HEK293T (cell line): ENCODE measurements around the gene VDR.

Experiments used
- CTCF ChIA-PET: fragments of 350-600 bp; formaldehyde crosslinking; extraction: SDS; loops from one replicate; lab custom pipeline; 2021; ENCODE audit warnings: antibody characterized with exemption, inconsistent platforms; lab: Yijun Ruan, JAX
- POLR2A ChIA-PET: fragments of 350-600 bp; formaldehyde crosslinking; extraction: SDS; loops from one replicate; lab custom pipeline; 2020; ENCODE audit warnings: antibody characterized with exemption, inconsistent platforms; lab: Yijun Ruan, JAX
- DNase-seq: peaks from one replicate; pipeline ENCODE4 v3.0.0; 2012; ENCODE audit warnings: mixed read lengths; ENCODE audit errors: extremely low spot score
- ARNT ChIP-seq: fragments of 450-650 bp; IDR thresholded peaks from 2 replicates; pipeline ENCODE4 v1.6.1; 2017; ENCODE audit warnings: mild to moderate bottlenecking
- BHLHE40 ChIP-seq: fragments of 450-650 bp; IDR thresholded peaks from 2 replicates; pipeline ENCODE4 v1.6.1; 2016; ENCODE audit warnings: mild to moderate bottlenecking, moderate library complexity, borderline replicate concordance
- CTBP1 ChIP-seq: fragments of 450-650 bp; IDR thresholded peaks from 2 replicates; pipeline ENCODE4 v1.6.1; 2016; ENCODE audit warnings: borderline replicate concordance
- ELF4 ChIP-seq: fragments of 450-650 bp; IDR thresholded peaks from 2 replicates; pipeline ENCODE4 v1.6.1; 2017; ENCODE audit warnings: antibody characterized with exemption
- FOXA1 ChIP-seq: fragments of 450-650 bp; IDR thresholded peaks from 2 replicates; pipeline ENCODE4 v1.6.1; 2016; ENCODE audit warnings: mild to moderate bottlenecking
- FOXK2 ChIP-seq: fragments of 450-650 bp; IDR thresholded peaks from 2 replicates; pipeline ENCODE4 v1.6.1; 2016; ENCODE audit warnings: mild to moderate bottlenecking
- FOXM1 ChIP-seq: fragments of 450-650 bp; IDR thresholded peaks from 2 replicates; pipeline ENCODE4 v1.6.1; 2017; ENCODE audit warnings: mild to moderate bottlenecking, borderline replicate concordance
- HDGF ChIP-seq: fragments of 450-650 bp; IDR thresholded peaks from 2 replicates; pipeline ENCODE4 v1.6.1; 2017; ENCODE audit warnings: antibody characterized with exemption, borderline replicate concordance
- L3MBTL2 ChIP-seq: fragments of 450-650 bp; conservative IDR thresholded peaks from 2 replicates; pipeline ENCODE4 v1.6.1; 2016; ENCODE audit warnings: mild to moderate bottlenecking
- LEF1 ChIP-seq: fragments of 450-650 bp; IDR thresholded peaks from 2 replicates; pipeline ENCODE4 v1.6.1; 2017; ENCODE audit warnings: mild to moderate bottlenecking, borderline replicate concordance
- NFRKB ChIP-seq: fragments of 450-650 bp; IDR thresholded peaks from 2 replicates; pipeline ENCODE4 v1.6.1; 2016; ENCODE audit warnings: mild to moderate bottlenecking, moderate library complexity
- PKNOX1 ChIP-seq: fragments of 450-650 bp; IDR thresholded peaks from 2 replicates; pipeline ENCODE4 v1.6.1; 2016
- SP1 ChIP-seq: fragments of 450-650 bp; IDR thresholded peaks from 2 replicates; pipeline ENCODE4 v1.6.1; 2017
- SUZ12 ChIP-seq: fragments of 450-650 bp; IDR thresholded peaks from 2 replicates; pipeline ENCODE4 v1.6.1; 2016; ENCODE audit warnings: mild to moderate bottlenecking
- TARDBP ChIP-seq: fragments of 450-650 bp; IDR thresholded peaks from 2 replicates; pipeline ENCODE4 v1.6.1; 2016
- ZNF384 ChIP-seq: fragments of 450-650 bp; IDR thresholded peaks from 2 replicates; pipeline ENCODE4 v1.6.1; 2016

The VDR gene

GRCh38 chr12:47908738-47909137 is 3.9 kb upstream of the VDR start:
- TF ChIP-seq LEF1 (no peak), SP1 (no peak), SUZ12 (no peak), ELF4 (no peak), PKNOX1 (no peak), L3MBTL2 (no peak), BHLHE40 (no peak), TARDBP (no peak), ZNF384 (no peak), FOXM1 (no peak), FOXA1 (no peak), NFRKB (no peak), CTBP1 (no peak), ARNT (no peak), FOXK2 (no peak), HDGF (no peak)
- POLR2A ChIA-PET, result no interaction called here
- CTCF ChIA-PET, result no interaction called here
- no peak for DNase-seq

- POLR2A ChIA-PET, result no interaction called here
Measured at GRCh38 chr12:47907851-47908454, 3.2 kb upstream of the VDR start.

GRCh38 chr12:47903927-47904712 is 674 bp downstream of the VDR start:
- DNase-seq, result no peak
- CTCF ChIA-PET, result interaction anchor here (0.6 to 1.7 kb wide), 5 partner anchors 43 to 86 kb away, joined by 3 to 7 read pairs (median 3); no protein-coding TSS in a partner anchor
- TF ChIP-seq BHLHE40, result no peak
- TF ChIP-seq NFRKB, result no peak
- TF ChIP-seq ELF4, result no peak
- no peak for TF ChIP-seq HDGF
- TF ChIP-seq PKNOX1, result no peak
- TF ChIP-seq L3MBTL2, result no peak
- TF ChIP-seq FOXK2, result no peak
- no peak for TF ChIP-seq TARDBP
- peak; percentile 69 for TF ChIP-seq ZNF384
- POLR2A ChIA-PET, result interaction anchor here (0.6 to 1.4 kb wide), 17 partner anchors 8 to 267 kb away, joined by 3 to 11 read pairs (median 3); partner anchors contain the start of gene TMEM106C

More at GRCh38 chr12:47907851-47908454, 3.2 kb upstream of the VDR start:
- no peak for TF ChIP-seq SP1
- TF ChIP-seq ELF4, result no peak
- no peak for TF ChIP-seq FOXM1
- TF ChIP-seq BHLHE40, result no peak
- no peak for TF ChIP-seq ZNF384
- TF ChIP-seq FOXA1, result no peak
- TF ChIP-seq ARNT, result no peak
- DNase-seq, result no peak
- CTCF ChIA-PET, result no interaction called here

- POLR2A ChIA-PET, result no interaction called here
- no peak for DNase-seq
- no peak for TF ChIP-seq FOXK2
- TF ChIP-seq TARDBP, result no peak
- no peak for TF ChIP-seq BHLHE40
- TF ChIP-seq ARNT, result no peak
- TF ChIP-seq FOXA1, result no peak
- TF ChIP-seq SP1, result no peak
- TF ChIP-seq NFRKB, result no peak
- TF ChIP-seq LEF1, result no peak
- TF ChIP-seq CTBP1, result no peak
- no peak for TF ChIP-seq ZNF384
- TF ChIP-seq L3MBTL2, result no peak
- no peak for TF ChIP-seq SUZ12
- TF ChIP-seq FOXM1, result no peak
- no peak for TF ChIP-seq ELF4
- CTCF ChIA-PET, result no interaction called here
Measured at GRCh38 chr12:47903151-47903611, 1.6 kb downstream of the VDR start.

GRCh38 chr12:47902131-47902639 is 2.6 kb downstream of the VDR start:
- POLR2A ChIA-PET, result no interaction called here
- CTCF ChIA-PET, result no interaction called here
- DNase-seq, result no peak
- no peak for TF ChIP-seq FOXA1

GRCh38 chr12:47901718-47902093 is 3.1 kb downstream of the VDR start:
- CTCF ChIA-PET, result no interaction called here
- TF ChIP-seq FOXA1, result no peak
- no peak for TF ChIP-seq LEF1
- TF ChIP-seq NFRKB, result no peak
- no peak for TF ChIP-seq BHLHE40
- no peak for TF ChIP-seq FOXM1
- TF ChIP-seq TARDBP, result no peak
- TF ChIP-seq PKNOX1, result no peak
- TF ChIP-seq SUZ12, result no peak
- no peak for TF ChIP-seq ZNF384
- no peak for TF ChIP-seq HDGF
- no peak for TF ChIP-seq ELF4
- TF ChIP-seq ARNT, result no peak
- TF ChIP-seq L3MBTL2, result no peak
- TF ChIP-seq CTBP1, result no peak
- no peak for TF ChIP-seq SP1
- DNase-seq, result no peak
- POLR2A ChIA-PET, result no interaction called here
